Measurements from ENCODE around the gene MALRD1. TPM values are rescaled to one million over a fixed set of nuclear protein-coding genes. Genes with fewer than 3 reads are reported as not detected.
A peak's percentile ranks its signal among the peaks of the same experiment; 100 is the strongest.

The MALRD1 gene
- total and polyA plus RNA-seq, 2 donors (not counting 1 experiment from before 2014, with no cell fraction given) = 0.62 to 1.7 TPM

- H4K20me1 ChIP-seq (ENCODE audit: control insufficient read depth, extremely low read depth, insufficient read depth, low read length) = no peaks in the 10 kb centered on the region
These were observed 614.7 kb downstream of the MALRD1 start for GRCh38 chr10:19663344-19663743.

DNA sequence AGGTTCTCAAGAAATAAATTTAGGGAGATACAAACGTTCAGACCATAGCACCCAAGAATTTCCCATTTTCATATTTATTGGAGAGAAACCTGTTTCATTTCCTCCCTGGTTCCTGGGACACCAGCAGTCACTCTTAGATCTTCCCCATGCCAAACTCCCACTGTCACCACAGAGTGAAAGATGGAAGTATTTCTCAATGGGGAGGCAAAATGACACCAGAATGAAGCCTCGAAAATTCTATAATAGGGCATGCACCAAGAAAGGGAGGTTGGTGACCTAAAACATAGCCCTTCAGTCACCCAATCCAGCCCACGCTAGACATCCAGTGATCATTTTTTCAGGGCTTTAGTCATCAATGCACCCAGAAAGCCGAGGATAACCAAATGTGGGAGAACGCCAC is 619.5 kb downstream of the MALRD1 start:
- DNase-seq (ENCODE audit: low read depth in 2 of 2) = no peak
- no peak for TF ChIP-seq EZH2 (IDR thresholded peaks at IDR 0.05; ENCODE audit: low read length, missing control alignments)
- TF ChIP-seq CTCF (conservative IDR thresholded peaks at IDR 0.05 in 1 of 2, IDR thresholded peaks at IDR 0.05 in 1 of 2; ENCODE audit: low read depth in 1 of 2, low read length in 2 of 2) = no peak
- no peak overlapping the region for H3K4me2 ChIP-seq (ENCODE audit: extremely low read depth, insufficient read depth, low read length)
- no peaks in the 10 kb centered on the region for H3K27me3 ChIP-seq (ENCODE audit: control insufficient read depth, insufficient read depth, low read length)
- no peaks in the 10 kb centered on the region for H3K4me1 ChIP-seq (ENCODE audit: control insufficient read depth, extremely low read depth, insufficient read depth, low read length)
- H3K79me2 ChIP-seq (ENCODE audit: control insufficient read depth, insufficient read depth, low read length) = no peaks in the 10 kb centered on the region
- no peak overlapping the region for H3K9ac ChIP-seq (ENCODE audit: insufficient read depth, low read length)
- no peaks in the 10 kb centered on the region for H4K20me1 ChIP-seq (ENCODE audit: control insufficient read depth, extremely low read depth, insufficient read depth, low read length)
- H3K27ac ChIP-seq (ENCODE audit: insufficient read depth, low read length) = no peak overlapping the region
- no peak overlapping the region for H2AFZ ChIP-seq (ENCODE audit: low read length)
- no peaks in the 10 kb centered on the region for H3K9me3 ChIP-seq (ENCODE audit: control insufficient read depth, insufficient read depth, low read depth, low read length)
- no peaks in the 10 kb centered on the region for H3K36me3 ChIP-seq (ENCODE audit: control insufficient read depth, insufficient read depth, low read length)
- H3K4me3 ChIP-seq (replicated peaks in 1 of 4; ENCODE audit: control extremely low read depth in 1 of 4, insufficient read depth in 1 of 4, low read depth in 3 of 4, low read length in 4 of 4) = no peak overlapping the region

More at GRCh38 chr10:19663344-19663743, 614.7 kb downstream of the MALRD1 start:
- TF ChIP-seq CTCF (conservative IDR thresholded peaks at IDR 0.05 in 1 of 2, IDR thresholded peaks at IDR 0.05 in 1 of 2; ENCODE audit: low read depth in 1 of 2, low read length in 2 of 2) (peak in 1 of 2 donors; percentile 15), EZH2 (IDR thresholded peaks at IDR 0.05; ENCODE audit: low read length, missing control alignments) (no peak)
- Histone ChIP-seq H3K4me1 (ENCODE audit: control insufficient read depth, extremely low read depth, insufficient read depth, low read length) (no peaks in the 10 kb centered on the region), H3K27me3 (ENCODE audit: control insufficient read depth, insufficient read depth, low read length) (no peaks in the 10 kb centered on the region), H3K4me2 (ENCODE audit: extremely low read depth, insufficient read depth, low read length) (no peak overlapping the region), H3K27ac (ENCODE audit: insufficient read depth, low read length) (no peak overlapping the region), H3K79me2 (ENCODE audit: control insufficient read depth, insufficient read depth, low read length) (no peaks in the 10 kb centered on the region), H3K9ac (ENCODE audit: insufficient read depth, low read length) (no peak overlapping the region), H3K9me3 (ENCODE audit: control insufficient read depth, insufficient read depth, low read depth, low read length) (no peaks in the 10 kb centered on the region), H3K36me3 (ENCODE audit: control insufficient read depth, insufficient read depth, low read length) (no peaks in the 10 kb centered on the region), H2AFZ (ENCODE audit: low read length) (no peak overlapping the region), H3K4me3 (replicated peaks in 1 of 4; ENCODE audit: control extremely low read depth in 1 of 4, insufficient read depth in 1 of 4, low read depth in 3 of 4, low read length in 4 of 4) (no peak overlapping the region)
- DNase-seq (ENCODE audit: low read depth in 2 of 2) = no peak

- Histone ChIP-seq H4K20me1 (ENCODE audit: control insufficient read depth, extremely low read depth, insufficient read depth, low read length) (no peaks in the 10 kb centered on the region), H3K36me3 (ENCODE audit: control insufficient read depth, insufficient read depth, low read length) (no peaks in the 10 kb centered on the region), H3K4me2 (ENCODE audit: extremely low read depth, insufficient read depth, low read length) (no peak overlapping the region), H3K4me1 (ENCODE audit: control insufficient read depth, extremely low read depth, insufficient read depth, low read length) (no peaks in the 10 kb centered on the region), H3K9me3 (ENCODE audit: control insufficient read depth, insufficient read depth, low read depth, low read length) (no peaks in the 10 kb centered on the region), H3K27me3 (ENCODE audit: control insufficient read depth, insufficient read depth, low read length) (no peaks in the 10 kb centered on the region), H3K9ac (ENCODE audit: insufficient read depth, low read length) (no peak overlapping the region), H3K4me3 (replicated peaks in 1 of 4; ENCODE audit: control extremely low read depth in 1 of 4, insufficient read depth in 1 of 4, low read depth in 3 of 4, low read length in 4 of 4) (no peak overlapping the region), H3K27ac (ENCODE audit: insufficient read depth, low read length) (no peak overlapping the region), H3K79me2 (ENCODE audit: control insufficient read depth, insufficient read depth, low read length) (no peaks in the 10 kb centered on the region), H2AFZ (ENCODE audit: low read length) (no peak overlapping the region)
- TF ChIP-seq CTCF (conservative IDR thresholded peaks at IDR 0.05 in 1 of 2, IDR thresholded peaks at IDR 0.05 in 1 of 2; ENCODE audit: low read depth in 1 of 2, low read length in 2 of 2) = no peak
- TF ChIP-seq EZH2 (IDR thresholded peaks at IDR 0.05; ENCODE audit: low read length, missing control alignments) = no peak
- DNase-seq (ENCODE audit: low read depth in 2 of 2) = no peak
These were observed 627.5 kb downstream of the MALRD1 start for GRCh38 chr10:19676063-19676462.

All from fibroblast of lung (primary cell).